AG09309 (cell line): Measurements from ENCODE around the gene SLC2A4.
A peak's percentile ranks its signal among the peaks of the same experiment; 100 is the strongest.

Experiments
- DNase-seq: peaks from one replicate; pipeline ENCODE4 v3.0.0-alpha.2; 2010; ENCODE audit warnings: low read depth
- H3K4me3 ChIP-seq: 2 replicates; pipeline ENCODE4 v1.5.1; 2011; ENCODE audit warnings: mild to moderate bottlenecking, low read depth, low read length, moderate library complexity; ENCODE audit not compliant: control insufficient read depth
- TF ChIP-seq, protein P1 (sequence below): IDR thresholded peaks from 2 replicates; pipeline ENCODE4 v1.5.1; 2011; ENCODE audit warnings: mild to moderate bottlenecking, low read depth, low read length, inconsistent platforms; ENCODE audit not compliant: insufficient read depth, control insufficient read depth; ENCODE audit errors: missing control alignments

Gene SLC2A4

DNA sequence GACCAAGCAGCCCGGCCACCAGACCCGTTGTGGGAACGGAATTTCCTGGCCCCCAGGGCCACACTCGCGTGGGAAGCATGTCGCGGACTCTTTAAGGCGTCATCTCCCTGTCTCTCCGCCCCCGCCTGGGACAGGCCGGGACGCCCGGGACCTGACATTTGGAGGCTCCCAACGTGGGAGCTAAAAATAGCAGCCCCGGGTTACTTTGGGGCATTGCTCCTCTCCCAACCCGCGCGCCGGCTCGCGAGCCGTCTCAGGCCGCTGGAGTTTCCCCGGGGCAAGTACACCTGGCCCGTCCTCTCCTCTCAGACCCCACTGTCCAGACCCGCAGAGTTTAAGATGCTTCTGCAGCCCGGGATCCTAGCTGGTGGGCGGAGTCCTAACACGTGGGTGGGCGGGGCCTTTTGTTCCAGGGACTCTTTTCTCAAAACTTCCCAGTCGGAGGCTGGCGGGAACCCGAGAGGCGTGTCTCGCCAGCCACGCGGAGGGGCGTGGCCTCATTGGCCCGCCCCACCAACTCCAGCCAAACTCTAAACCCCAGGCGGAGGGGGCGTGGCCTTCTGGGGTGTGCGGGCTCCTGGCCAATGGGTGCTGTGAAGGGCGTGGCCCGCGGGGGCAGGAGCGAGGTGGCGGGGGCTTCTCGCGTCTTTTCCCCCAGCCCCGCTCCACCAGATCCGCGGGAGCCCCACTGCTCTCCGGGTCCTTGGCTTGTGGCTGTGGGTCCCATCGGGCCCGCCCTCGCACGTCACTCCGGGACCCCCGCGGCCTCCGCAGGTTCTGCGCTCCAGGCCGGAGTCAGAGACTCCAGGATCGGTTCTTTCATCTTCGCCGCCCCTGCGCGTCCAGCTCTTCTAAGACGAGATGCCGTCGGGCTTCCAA, at the start of gene SLC2A4:
TSS of gene SLC2A4 (plus strand) at position 645 of the 879 bp plus-strand sequence. CDS start at position 862, 217 bp downstream.
- DNase-seq: peak; percentile 56
- H3K4me3 ChIP-seq: peak within 1 kb of the TSS; percentile 55
- TF ChIP-seq, protein P1, sequence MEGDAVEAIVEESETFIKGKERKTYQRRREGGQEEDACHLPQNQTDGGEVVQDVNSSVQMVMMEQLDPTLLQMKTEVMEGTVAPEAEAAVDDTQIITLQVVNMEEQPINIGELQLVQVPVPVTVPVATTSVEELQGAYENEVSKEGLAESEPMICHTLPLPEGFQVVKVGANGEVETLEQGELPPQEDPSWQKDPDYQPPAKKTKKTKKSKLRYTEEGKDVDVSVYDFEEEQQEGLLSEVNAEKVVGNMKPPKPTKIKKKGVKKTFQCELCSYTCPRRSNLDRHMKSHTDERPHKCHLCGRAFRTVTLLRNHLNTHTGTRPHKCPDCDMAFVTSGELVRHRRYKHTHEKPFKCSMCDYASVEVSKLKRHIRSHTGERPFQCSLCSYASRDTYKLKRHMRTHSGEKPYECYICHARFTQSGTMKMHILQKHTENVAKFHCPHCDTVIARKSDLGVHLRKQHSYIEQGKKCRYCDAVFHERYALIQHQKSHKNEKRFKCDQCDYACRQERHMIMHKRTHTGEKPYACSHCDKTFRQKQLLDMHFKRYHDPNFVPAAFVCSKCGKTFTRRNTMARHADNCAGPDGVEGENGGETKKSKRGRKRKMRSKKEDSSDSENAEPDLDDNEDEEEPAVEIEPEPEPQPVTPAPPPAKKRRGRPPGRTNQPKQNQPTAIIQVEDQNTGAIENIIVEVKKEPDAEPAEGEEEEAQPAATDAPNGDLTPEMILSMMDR: no peak

- H3K4me3 ChIP-seq: no peak overlapping the region
- no peak for DNase-seq
- TF ChIP-seq, protein P1: no peak
Measured at GRCh38 chr17:7232114-7232513, 49.4 kb upstream of the SLC2A4 start.

DNA sequence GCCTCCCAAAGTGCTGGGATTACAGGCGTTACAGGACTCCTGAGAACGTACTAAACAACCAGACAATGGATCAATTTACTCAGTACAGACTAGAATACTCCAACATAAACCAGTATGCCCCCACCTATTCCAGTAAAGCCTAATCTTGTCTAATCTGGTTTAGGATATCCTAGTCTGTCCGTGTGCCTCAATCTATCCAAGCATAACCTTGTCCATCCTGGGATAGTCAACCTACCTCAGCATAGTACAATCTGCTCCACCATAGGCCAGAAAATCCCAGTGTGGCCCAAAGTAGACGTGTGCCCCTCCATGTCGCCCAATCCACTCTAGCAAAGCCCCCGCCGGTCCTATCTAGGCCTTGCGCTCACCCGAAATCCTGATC, 47.8 kb upstream of the SLC2A4 start:
- no peak for DNase-seq
- peak overlapping the region; percentile 85 for H3K4me3 ChIP-seq
- TF ChIP-seq, protein P1: no peak

- H3K4me3 ChIP-seq: peak within 1 kb of the TSS; percentile 85
- TF ChIP-seq, protein P1: no peak
- DNase-seq: peak; percentile 74
Measured at GRCh38 chr17:7234083-7234951, 47.2 kb upstream of the SLC2A4 start, which contains the start of gene DVL2. Gene DVL2, minus strand, starts transcription at chr17:7234517. Its CDS starts 255 bp downstream, at chr17:7234262.

- H3K4me3 ChIP-seq: no peak overlapping the region
- TF ChIP-seq, protein P1: no peak
- DNase-seq: no peak
Measured at GRCh38 chr17:7235693-7236665, 45.5 kb upstream of the SLC2A4 start.
